ENCODE results near the gene SP3. TPM values are rescaled to one million over a fixed set of nuclear protein-coding genes. Genes with fewer than 3 reads are reported as not detected.

Gene SP3
- total and polyA plus RNA-seq, 4 donors = 14.5 to 183 (median 55.2) TPM

DNA sequence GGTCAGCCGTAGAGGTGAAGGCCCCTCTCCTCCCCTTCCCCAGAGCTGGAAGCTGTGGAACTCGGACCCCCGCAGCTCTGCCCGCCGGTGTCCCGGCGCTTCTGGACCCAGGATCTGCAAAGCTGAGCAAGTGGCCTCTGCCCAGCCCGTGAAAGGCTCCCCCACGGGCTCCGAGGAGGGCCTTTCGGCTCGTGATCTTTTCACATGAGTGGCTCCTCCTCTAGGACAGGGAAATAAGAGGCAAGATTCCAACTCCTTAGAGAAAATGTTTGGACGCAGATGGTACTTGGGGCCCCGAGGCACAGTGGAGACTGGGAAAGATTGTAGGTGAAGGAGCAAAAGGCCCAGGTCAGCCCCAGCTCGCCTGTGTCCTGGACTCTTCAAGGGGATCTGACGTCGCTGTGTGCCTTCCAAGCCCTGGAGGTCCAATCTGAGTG lies 48.2 kb upstream of the SP3 start:
- Histone ChIP-seq H3K27me3 (ENCODE audit: control insufficient read depth in 3 of 3, insufficient read depth in 3 of 3, low read length in 2 of 3) (no peaks in the 10 kb centered on the region), H3K36me3 (ENCODE audit: control insufficient read depth in 4 of 4, insufficient read depth in 4 of 4, low read length in 4 of 4) (no peaks in the 10 kb centered on the region), H3K4me3 (peak overlapping the region; percentile 2), H3K27ac (ENCODE audit: low read depth in 1 of 2, low read length in 1 of 2) (peak overlapping the region; percentile 46 to 62), H3K4me1 (ENCODE audit: control insufficient read depth in 5 of 5, insufficient read depth in 5 of 5, low read length in 5 of 5) (peaks cover 0 to 48% (median 11%) of the 10 kb centered on the region in 5 donors), H3K9ac (ENCODE audit: insufficient read depth in 1 of 2, low read length in 2 of 2) (peak overlapping the region; percentile 43 to 57), H3K9me3 (ENCODE audit: control insufficient read depth in 4 of 4, insufficient read depth in 3 of 4, low read length in 3 of 4) (no peaks in the 10 kb centered on the region)
- ATAC-seq (ENCODE audit: insufficient read depth, low FRiP score) (no peak), DNase-seq (peak; percentile 63 to 77 (median 68))
- no peak for TF ChIP-seq CTCF (IDR thresholded peaks at IDR 0.05; ENCODE audit: control extremely low read depth, extremely low read depth)
- 39 to 62% methylated on average over 17 of the region's 17 CpGs for WGBS, 2 donors

DNA sequence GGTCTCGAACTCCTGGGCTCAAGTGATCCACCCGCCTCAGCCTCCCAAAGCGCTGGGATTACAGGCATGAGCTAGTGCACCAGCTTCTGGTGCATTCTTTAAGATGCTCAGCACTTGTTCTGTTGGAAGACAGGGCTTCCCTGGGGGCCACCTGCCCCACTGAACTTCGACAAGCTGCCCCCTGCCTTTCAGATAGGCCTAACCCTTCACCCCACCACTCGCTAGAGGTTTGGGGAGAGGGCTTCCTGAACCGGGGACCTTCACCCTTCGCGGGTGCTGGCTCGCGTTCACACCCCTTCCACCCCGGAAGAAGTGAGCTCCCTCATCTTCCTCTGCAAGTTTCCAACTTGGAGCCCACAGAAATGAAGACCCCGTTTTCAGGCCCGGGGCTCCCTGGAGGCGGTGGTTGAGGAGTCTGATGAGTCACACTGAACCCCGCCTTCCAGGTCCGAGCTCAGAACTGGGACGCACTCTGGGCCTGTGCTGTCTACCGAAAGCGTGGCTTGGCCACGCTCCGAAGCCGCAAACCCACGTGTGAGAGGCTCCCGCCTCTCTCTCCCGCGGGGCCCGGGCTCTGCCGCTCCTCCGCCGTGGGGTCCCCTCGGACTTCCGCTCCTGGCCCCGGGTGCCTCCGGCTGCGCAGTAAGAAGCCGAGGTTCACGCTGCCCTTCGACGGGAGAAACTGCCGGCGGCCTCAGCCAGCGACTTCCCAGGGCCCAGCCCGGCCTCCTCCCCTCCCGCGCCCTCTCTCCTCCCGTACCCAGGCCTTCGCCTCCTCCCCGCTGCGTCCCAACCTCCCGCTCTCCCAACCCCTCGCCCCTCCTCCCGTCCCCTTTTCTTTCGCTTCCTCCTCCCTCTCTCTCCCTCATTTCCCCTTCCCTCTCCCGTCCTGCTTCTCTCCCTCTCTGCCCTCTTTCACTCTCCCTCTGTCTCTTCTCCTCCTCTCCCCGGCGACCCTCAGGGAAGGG lies 47.5 kb upstream of the SP3 start:
- Histone ChIP-seq H3K27me3 (ENCODE audit: control insufficient read depth in 3 of 3, insufficient read depth in 3 of 3, low read length in 2 of 3) (no peaks in the 10 kb centered on the region), H3K9ac (ENCODE audit: insufficient read depth in 1 of 2, low read length in 2 of 2) (peak overlapping the region; percentile 43 to 57), H3K9me3 (ENCODE audit: control insufficient read depth in 4 of 4, insufficient read depth in 3 of 4, low read length in 3 of 4) (no peaks in the 10 kb centered on the region), H3K4me1 (ENCODE audit: control insufficient read depth in 5 of 5, insufficient read depth in 5 of 5, low read length in 5 of 5) (peaks cover 0 to 48% (median 11%) of the 10 kb centered on the region in 5 donors), H3K27ac (ENCODE audit: low read depth in 1 of 2, low read length in 1 of 2) (peak overlapping the region; percentile 46 to 62), H3K36me3 (ENCODE audit: control insufficient read depth in 4 of 4, insufficient read depth in 4 of 4, low read length in 4 of 4) (no peaks in the 10 kb centered on the region), H3K4me3 (peak overlapping the region; percentile 2)
- WGBS, 2 donors = 17% methylated on average over 46 to 56 of the region's 56 CpGs
- peak; percentile 79 for ATAC-seq (ENCODE audit: insufficient read depth, low FRiP score)
- TF ChIP-seq CTCF (IDR thresholded peaks at IDR 0.05; ENCODE audit: control extremely low read depth, extremely low read depth) = no peak
- DNase-seq = peak; percentile 88 to 94 (median 93)

GRCh38 chr2:174011796-174012195 lies 46.6 kb upstream of the SP3 start:
- H3K36me3 ChIP-seq (ENCODE audit: control insufficient read depth in 4 of 4, insufficient read depth in 4 of 4, low read length in 4 of 4) = no peaks in the 10 kb centered on the region
- H3K4me3 ChIP-seq = no peak overlapping the region
- DNase-seq = no peak
- peak overlapping the region in 1 of 2 donors; percentile 1 for H3K9ac ChIP-seq (ENCODE audit: insufficient read depth in 1 of 2, low read length in 2 of 2)
- H3K27me3 ChIP-seq (ENCODE audit: control insufficient read depth in 3 of 3, insufficient read depth in 3 of 3, low read length in 2 of 3) = no peaks in the 10 kb centered on the region
- no peak for ATAC-seq (ENCODE audit: insufficient read depth, low FRiP score)
- no peak overlapping the region for H3K27ac ChIP-seq (ENCODE audit: low read depth in 1 of 2, low read length in 1 of 2)
- 98 to 100% methylated on average over 2 of the region's 2 CpGs for WGBS, 2 donors
- H3K4me1 ChIP-seq (ENCODE audit: control insufficient read depth in 5 of 5, insufficient read depth in 5 of 5, low read length in 5 of 5) = peaks cover 0 to 55% (median 11%) of the 10 kb centered on the region in 5 donors
- TF ChIP-seq CTCF (IDR thresholded peaks at IDR 0.05; ENCODE audit: control extremely low read depth, extremely low read depth) = no peak
- no peaks in the 10 kb centered on the region for H3K9me3 ChIP-seq (ENCODE audit: control insufficient read depth in 4 of 4, insufficient read depth in 3 of 4, low read length in 3 of 4)
